ENCODE data around the gene BCL7A.

- TF ChIP-seq, protein P1, sequence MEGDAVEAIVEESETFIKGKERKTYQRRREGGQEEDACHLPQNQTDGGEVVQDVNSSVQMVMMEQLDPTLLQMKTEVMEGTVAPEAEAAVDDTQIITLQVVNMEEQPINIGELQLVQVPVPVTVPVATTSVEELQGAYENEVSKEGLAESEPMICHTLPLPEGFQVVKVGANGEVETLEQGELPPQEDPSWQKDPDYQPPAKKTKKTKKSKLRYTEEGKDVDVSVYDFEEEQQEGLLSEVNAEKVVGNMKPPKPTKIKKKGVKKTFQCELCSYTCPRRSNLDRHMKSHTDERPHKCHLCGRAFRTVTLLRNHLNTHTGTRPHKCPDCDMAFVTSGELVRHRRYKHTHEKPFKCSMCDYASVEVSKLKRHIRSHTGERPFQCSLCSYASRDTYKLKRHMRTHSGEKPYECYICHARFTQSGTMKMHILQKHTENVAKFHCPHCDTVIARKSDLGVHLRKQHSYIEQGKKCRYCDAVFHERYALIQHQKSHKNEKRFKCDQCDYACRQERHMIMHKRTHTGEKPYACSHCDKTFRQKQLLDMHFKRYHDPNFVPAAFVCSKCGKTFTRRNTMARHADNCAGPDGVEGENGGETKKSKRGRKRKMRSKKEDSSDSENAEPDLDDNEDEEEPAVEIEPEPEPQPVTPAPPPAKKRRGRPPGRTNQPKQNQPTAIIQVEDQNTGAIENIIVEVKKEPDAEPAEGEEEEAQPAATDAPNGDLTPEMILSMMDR (IDR thresholded peaks at IDR 0.05; ENCODE audit: poor library complexity, severe bottlenecking): no peak
- TF ChIP-seq EZH2 (IDR thresholded peaks at IDR 0.05; ENCODE audit: borderline replicate concordance, insufficient read depth, low read length, poor library complexity, severe bottlenecking): no peak
Measured at GRCh38 chr12:122079532-122080081, 57.9 kb downstream of the BCL7A start.
